GM18511 (cell line): Measurements from ENCODE around the gene DNAI4.
A peak's percentile ranks its signal among the peaks of the same experiment; 100 is the strongest.
"Not testable (repeated sequence)": the region's sequence is repeated elsewhere in the genome, so short reads cannot be mapped to it uniquely, and the experiment has no call there.

Experiments used
- ATAC-seq: cut with Tn5 transposase; IDR thresholded peaks from one replicate; pipeline ENCODE4 v1.9.1; 2021; ENCODE audit warnings: mild to moderate bottlenecking, moderate library complexity; ENCODE audit not compliant: unreplicated experiment

The DNAI4 gene

DNA sequence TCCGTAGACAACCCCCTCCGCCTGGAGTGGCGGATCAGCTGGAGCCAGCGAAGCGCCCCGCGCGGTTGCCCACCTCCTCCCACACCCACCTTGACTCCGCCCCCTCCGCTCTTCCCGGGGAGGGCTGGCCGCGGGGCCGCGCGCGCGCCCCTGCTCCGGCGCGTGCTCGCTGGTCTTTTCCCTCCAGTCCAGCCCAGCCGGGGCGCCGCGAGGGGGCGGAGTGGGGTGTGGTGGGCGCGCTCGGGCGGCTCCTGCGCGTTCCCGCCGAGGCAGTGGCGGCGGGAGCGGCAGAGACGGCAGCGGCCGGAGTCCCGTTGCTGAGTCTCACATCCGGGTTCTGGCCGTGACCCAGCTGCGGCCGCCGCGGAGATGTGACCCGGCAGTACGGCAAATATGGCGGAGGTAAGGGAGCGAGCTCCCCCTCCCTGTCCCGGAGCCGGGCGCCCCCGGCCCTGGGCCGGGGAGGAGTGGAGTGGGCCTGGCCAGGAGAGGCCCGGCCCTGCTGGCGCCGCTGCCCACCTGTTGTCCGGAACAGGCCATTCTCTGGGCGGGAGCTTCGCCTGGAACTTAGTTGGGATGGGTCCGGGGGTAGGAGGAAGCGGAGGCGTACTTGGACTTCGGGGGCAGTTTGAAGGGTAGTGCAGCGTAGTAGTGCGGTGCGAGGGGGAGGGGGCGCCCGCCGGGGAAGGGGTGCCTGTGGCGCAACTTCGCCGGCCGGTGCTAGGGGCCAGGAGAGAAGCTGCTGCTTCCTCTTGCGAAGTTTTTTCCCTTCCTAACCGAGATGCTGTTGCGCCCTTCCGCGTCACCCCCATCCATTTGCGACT lies 5.6 kb upstream of the DNAI4 start:
- peak; percentile 67 for ATAC-seq

- no peak for ATAC-seq
These were observed 5.0 kb upstream of the DNAI4 start for GRCh38 chr1:66929691-66929998.

- ATAC-seq = no peak
These were observed 4.6 kb upstream of the DNAI4 start for GRCh38 chr1:66929146-66929688.

GRCh38 chr1:66927528-66927927 lies 2.9 kb upstream of the DNAI4 start:
- ATAC-seq = no peak

DNA sequence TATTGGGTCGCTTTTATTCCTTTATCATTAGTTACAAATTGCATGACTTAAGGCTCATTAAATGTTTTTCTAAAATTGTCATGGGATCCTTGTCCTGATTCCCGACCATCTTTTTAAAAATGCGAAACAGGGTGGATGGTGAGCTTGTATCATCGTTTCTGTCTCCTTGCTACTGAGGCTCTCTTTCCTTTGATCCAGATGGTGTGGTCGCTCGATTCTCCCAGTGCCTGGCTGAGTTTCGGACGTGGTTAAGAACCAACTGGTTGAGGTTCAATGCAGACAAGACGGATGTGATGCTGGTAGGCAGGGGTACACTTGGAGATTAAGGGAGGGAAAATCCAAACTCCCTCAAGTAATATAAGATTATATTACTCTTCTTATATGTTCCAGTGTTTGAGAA lies 1.3 kb upstream of the DNAI4 start:
- no peak for ATAC-seq

- peak; percentile 6 for ATAC-seq
These were observed 878 bp upstream of the DNAI4 start for GRCh38 chr1:66925558-66925910.

DNA sequence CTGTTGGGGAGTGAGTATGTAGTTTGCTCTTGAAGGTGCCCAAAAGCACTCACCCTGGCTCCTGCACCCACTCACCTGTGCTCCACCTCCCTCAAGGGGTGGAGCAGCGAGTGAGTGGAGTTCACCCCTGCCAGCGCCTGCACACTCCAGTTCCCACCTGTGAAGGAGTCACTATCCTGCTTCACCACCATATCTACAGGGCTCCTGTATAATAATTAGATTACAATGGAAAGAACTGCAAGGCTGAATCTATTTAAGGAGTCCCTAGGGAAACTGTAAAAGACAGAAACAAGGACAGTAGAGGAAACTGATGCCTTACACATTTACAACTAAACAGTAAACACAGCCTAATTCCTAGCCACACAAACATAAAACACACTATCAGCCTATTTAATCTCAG lies 4.1 kb downstream of the DNAI4 start:
- no peak for ATAC-seq

DNA sequence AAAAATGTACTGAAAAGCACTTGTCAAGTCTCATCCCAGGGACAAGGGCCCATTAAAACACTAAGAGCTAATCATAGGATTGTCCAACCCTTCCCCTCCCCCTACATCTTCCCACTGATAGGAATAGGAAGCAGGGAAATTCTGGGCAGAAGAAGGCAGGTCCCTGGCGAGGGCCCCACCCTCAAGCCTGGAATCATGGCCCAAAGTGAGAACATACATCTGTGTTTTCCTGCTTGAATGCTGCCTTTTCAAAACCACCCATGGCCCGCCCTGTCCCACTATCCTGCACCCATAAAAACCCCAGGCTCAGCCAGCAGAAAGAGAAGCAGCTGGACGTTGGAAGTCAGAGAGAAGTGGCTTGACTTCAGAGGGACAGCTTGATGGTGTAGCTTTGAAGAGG lies 4.8 kb downstream of the DNAI4 start:
- no peak for ATAC-seq

- ATAC-seq = no peak
These were observed 5.6 kb downstream of the DNAI4 start for GRCh38 chr1:66919063-66919462.

DNA sequence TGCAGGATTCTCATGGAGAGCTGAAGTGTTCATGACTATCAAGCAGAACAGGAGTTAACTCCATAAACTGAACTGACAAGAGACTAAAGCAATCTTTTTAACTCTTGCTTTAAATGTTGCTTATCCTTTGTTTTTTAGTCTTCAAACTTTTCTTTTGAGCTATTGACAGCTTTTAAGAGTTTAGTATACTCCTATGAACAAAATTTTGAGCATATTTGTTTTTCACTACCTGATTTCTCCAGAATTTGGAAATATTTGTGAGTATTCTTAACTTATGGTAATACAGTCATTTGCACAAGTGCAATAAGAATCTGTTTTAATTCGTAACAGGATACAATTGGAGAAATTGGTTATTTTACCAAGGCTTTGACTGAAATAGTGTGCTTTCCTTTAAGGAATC lies 7.2 kb downstream of the DNAI4 start:
- no peak for ATAC-seq

DNA sequence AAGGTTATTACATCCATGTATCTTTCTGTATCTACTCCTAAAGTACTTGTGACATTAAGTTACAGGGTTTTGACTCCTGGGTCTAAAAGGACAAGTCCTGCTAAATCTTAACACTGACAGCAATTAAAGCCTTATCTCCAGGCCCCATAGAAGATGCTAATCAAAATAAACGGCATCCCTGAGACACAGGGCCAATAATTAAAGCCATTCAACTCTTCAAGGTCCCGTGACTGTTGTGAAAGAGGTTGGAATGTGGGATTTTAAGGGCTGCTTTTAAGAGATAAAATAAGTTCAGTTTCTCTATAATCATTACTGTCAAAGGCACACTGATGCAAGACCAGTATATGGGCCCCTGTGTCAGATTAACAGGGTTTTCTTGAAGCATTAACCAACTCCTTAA lies 8.3 kb downstream of the DNAI4 start:
- ATAC-seq = no peak

GRCh38 chr1:66915203-66915602 lies 9.5 kb downstream of the DNAI4 start:
- ATAC-seq = not testable (repeated sequence)

GRCh38 chr1:66893712-66894111 lies 30.9 kb downstream of the DNAI4 start:
- no peak for ATAC-seq

GRCh38 chr1:66890621-66891020 lies 34.0 kb downstream of the DNAI4 start:
- ATAC-seq = no peak

- no peak for ATAC-seq
These were observed 35.6 kb downstream of the DNAI4 start for GRCh38 chr1:66889030-66889429.

GRCh38 chr1:66876664-66877063 lies 48.0 kb downstream of the DNAI4 start:
- ATAC-seq = no peak

- ATAC-seq = no peak
These were observed 51.5 kb downstream of the DNAI4 start for GRCh38 chr1:66873111-66873510.

GRCh38 chr1:66872024-66872423 lies 52.6 kb downstream of the DNAI4 start:
- not testable (repeated sequence) for ATAC-seq

GRCh38 chr1:66867501-66867900 lies 57.2 kb downstream of the DNAI4 start:
- ATAC-seq = no peak

GRCh38 chr1:66860529-66860928 lies 64.1 kb downstream of the DNAI4 start:
- ATAC-seq = no peak

DNA sequence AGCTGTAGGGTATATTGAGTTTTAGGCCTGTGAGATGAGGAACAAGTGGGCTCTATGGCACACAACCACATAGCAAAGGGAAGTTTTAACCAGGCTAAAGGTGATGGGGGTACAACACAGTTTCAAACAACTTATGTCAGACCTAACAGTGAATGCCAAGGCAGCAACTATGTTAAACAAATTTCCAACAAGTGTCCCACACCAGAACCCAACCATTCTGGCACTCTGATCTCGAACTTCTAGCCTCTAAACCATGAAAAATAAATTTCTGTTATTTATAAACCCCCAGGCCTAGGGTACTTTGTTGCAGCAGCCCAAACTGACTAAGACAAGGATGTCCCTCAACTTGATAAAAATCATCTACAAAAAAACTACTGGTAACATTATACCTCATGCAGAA lies 71.3 kb downstream of the DNAI4 start:
- no peak for ATAC-seq

DNA sequence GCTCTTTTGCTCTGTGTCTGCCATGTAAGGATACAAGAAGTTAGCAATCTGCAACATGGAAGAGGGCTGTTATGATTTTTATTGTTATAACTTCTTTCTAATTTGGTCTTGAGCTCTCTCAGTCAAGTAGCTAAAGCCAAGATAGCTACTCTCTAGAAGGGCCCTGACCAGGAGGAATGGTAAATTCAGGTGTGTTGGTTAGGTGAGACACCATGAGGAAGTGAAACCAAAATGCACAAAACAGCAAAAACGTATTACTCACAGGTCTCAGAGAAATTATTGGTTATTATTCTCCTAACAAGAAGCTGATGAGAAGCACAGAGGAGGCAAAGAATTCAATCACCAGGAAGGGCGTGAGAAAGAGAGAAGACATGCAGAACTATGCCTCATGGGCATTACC lies 71.8 kb downstream of the DNAI4 start:
- no peak for ATAC-seq

GRCh38 chr1:66850989-66851388 lies 73.7 kb downstream of the DNAI4 start:
- no peak for ATAC-seq
